ENCODE measurements around the gene CDH23. TPM values are rescaled to one million over a fixed set of nuclear protein-coding genes. Genes with fewer than 3 reads are reported as not detected.

CDH23 gene
- total and polyA plus RNA-seq, 12 donors: 1.7 to 20.2 (median 7.8) TPM

- Histone ChIP-seq H3K9me3 (replicated peaks in 1 of 3) (no peaks in the 10 kb centered on the region), H3K4me1 (replicated peaks in 1 of 2) (peaks cover 13 to 44% of the 10 kb centered on the region in 2 donors), H3K27ac (peak overlapping the region in 1 of 5 donors; percentile 75), H3K27me3 (no peaks in the 10 kb centered on the region), H3K4me3 (no peak overlapping the region), H3K36me3 (replicated peaks in 1 of 2) (peaks cover 0 to 9% of the 10 kb centered on the region in 2 donors)
- 71 to 81% (median 78%) methylated on average over 9 to 11 of the region's 11 CpGs for WGBS, 4 donors
- intact Hi-C loops (cut with DNase I): no loop called here
- DNase-seq: no peak
- TF ChIP-seq POLR2A (IDR thresholded peaks at IDR 0.05): no peak
- TF ChIP-seq, protein P1, sequence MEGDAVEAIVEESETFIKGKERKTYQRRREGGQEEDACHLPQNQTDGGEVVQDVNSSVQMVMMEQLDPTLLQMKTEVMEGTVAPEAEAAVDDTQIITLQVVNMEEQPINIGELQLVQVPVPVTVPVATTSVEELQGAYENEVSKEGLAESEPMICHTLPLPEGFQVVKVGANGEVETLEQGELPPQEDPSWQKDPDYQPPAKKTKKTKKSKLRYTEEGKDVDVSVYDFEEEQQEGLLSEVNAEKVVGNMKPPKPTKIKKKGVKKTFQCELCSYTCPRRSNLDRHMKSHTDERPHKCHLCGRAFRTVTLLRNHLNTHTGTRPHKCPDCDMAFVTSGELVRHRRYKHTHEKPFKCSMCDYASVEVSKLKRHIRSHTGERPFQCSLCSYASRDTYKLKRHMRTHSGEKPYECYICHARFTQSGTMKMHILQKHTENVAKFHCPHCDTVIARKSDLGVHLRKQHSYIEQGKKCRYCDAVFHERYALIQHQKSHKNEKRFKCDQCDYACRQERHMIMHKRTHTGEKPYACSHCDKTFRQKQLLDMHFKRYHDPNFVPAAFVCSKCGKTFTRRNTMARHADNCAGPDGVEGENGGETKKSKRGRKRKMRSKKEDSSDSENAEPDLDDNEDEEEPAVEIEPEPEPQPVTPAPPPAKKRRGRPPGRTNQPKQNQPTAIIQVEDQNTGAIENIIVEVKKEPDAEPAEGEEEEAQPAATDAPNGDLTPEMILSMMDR (IDR thresholded peaks at IDR 0.05): no peak
Measured at GRCh38 chr10:71763352-71764127, 366.8 kb downstream of the CDH23 start.

DNA sequence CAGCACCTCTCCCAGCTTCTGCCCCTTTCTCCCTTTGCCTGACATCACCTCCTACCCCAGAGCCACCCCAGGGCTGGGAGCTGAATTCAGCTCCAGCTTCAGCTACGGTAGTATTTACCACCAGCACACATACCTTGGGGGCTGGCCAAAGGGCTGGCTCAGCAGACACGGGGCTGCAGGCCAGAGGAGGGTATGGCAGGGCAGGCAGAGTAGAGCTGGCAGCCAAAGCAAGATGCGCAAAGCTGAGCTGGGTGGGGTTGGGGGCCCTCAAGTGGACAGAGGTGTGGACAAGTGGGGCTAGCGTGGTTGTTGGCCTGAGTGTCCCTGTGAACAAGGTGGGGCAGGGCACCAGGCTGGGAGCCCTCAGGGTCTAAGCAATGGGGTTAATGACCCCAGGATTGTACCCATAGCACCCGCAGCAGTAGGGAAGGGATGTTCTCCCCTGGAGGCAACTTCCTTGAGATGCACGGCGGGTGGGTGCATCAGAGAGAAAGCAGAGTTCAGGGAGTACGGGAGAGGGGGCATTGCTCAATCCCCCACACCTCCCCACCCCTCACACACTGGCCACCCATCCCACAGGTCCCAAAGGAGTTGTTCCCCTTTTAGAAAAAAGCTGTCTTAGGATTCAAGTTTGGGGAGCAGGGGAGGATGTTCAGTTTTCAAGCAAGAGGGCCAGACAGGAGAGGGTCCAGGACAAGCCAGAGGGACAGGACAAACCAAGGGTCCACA lies 368.6 kb downstream of the CDH23 start:
- no peak for TF ChIP-seq POLR2A (IDR thresholded peaks at IDR 0.05)
- TF ChIP-seq, protein P1 (IDR thresholded peaks at IDR 0.05): no peak
- WGBS, 4 donors: 63 to 73% (median 68%) methylated on average over 7 to 8 of the region's 8 CpGs
- no peak for DNase-seq
- no peaks in the 10 kb centered on the region for H3K27me3 ChIP-seq
- intact Hi-C loops (cut with DNase I): no loop called here
- H3K4me3 ChIP-seq: no peak overlapping the region
- H3K4me1 ChIP-seq (replicated peaks in 1 of 2): peaks cover 13 to 57% of the 10 kb centered on the region in 2 donors
- peak overlapping the region in 3 of 5 donors; percentile 35 to 90 (median 43) for H3K27ac ChIP-seq
- H3K36me3 ChIP-seq (replicated peaks in 1 of 2): no peaks in the 10 kb centered on the region
- no peaks in the 10 kb centered on the region for H3K9me3 ChIP-seq (replicated peaks in 1 of 3)

DNA sequence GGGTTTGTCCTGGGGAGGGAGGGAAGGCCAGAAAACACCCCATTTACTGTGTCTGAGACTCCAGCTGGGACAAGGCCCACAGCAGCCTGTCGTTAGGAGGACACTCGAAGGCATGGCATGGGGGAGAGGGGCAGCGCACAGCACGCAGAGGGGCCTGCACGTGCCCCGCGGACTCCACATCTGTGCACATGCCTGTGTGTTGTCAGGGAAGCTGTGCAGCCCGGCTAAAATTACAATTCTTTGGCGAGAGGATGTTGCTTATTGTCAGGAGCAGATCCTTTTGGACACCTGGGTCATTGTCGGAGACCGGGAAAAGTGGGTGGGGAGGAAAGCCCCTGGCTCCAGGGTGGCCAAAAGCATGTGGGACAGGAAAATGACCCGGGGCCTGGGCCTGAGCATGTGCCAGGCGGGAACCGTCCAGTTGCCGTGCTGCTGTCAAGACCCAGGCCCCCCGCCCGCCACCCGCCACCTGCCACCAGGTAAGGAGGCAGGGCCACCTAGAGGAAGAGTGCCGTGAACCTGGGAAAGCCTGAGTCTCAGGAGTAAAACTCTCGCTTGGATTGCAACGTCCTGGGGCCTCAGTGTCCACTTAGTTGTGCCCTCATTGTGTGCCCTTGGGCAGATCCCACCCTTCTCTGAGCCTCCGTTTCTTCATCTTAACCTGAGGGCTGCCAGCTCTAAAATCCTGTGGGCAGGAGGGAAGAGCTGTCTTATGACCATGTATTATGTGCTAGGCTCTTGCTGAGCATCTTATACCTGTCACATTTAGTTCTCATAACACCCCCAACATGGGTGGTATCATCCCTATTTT lies 369.4 kb downstream of the CDH23 start:
- H3K4me1 ChIP-seq (replicated peaks in 1 of 2): peaks cover 19 to 65% of the 10 kb centered on the region in 2 donors
- DNase-seq: no peak
- no peak for TF ChIP-seq POLR2A (IDR thresholded peaks at IDR 0.05)
- TF ChIP-seq, protein P1 (IDR thresholded peaks at IDR 0.05): no peak
- peak overlapping the region in 3 of 5 donors; percentile 43 to 90 (median 81) for H3K27ac ChIP-seq
- 69 to 84% (median 77%) methylated on average over 22 of the region's 22 CpGs for WGBS, 4 donors
- intact Hi-C loops (cut with DNase I): no loop called here
- H3K9me3 ChIP-seq (replicated peaks in 1 of 3): no peaks in the 10 kb centered on the region
- no peak overlapping the region for H3K4me3 ChIP-seq
- no peaks in the 10 kb centered on the region for H3K36me3 ChIP-seq (replicated peaks in 1 of 2)
- no peaks in the 10 kb centered on the region for H3K27me3 ChIP-seq

Measured in adrenal gland (tissue), 12 donors.